ENCODE results near the gene MXI1.
"Not testable (repeated sequence)": the region's sequence is repeated elsewhere in the genome, so short reads cannot be mapped to it uniquely, and the experiment has no call there.

MXI1 gene

GRCh38 chr10:110181911-110182310 lies 25.5 kb upstream of the MXI1 start:
- no peak for DNase-seq (ENCODE audit: low read depth)

DNA sequence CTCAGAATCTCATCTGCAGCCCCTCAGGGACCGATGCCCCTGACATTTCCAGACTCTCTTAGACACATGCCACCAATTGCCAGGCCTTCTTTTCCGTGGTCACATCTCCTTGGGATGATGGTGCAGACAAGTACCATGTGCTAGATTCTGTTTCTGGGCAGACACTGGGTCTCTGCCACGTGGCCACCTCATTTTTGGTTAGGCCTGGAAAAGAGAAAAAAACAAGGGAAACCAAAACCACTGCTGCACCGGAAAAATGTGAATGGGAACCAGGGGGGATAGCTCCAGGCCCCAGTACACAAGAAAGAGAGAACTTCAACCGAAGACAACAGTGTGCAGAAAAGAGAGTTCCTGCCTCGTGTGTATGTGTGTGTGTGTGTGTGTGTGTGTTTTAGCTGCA lies 23.0 kb upstream of the MXI1 start:
- no peak for DNase-seq (ENCODE audit: low read depth)

- not testable (repeated sequence) for DNase-seq (ENCODE audit: low read depth)
Observed at GRCh38 chr10:110185646-110186182, 21.7 kb upstream of the MXI1 start.

GRCh38 chr10:110190170-110190569 lies 17.2 kb upstream of the MXI1 start:
- DNase-seq (ENCODE audit: low read depth) = no peak

- DNase-seq (ENCODE audit: low read depth) = no peak
Observed at GRCh38 chr10:110192552-110192951, 14.9 kb upstream of the MXI1 start.

DNA sequence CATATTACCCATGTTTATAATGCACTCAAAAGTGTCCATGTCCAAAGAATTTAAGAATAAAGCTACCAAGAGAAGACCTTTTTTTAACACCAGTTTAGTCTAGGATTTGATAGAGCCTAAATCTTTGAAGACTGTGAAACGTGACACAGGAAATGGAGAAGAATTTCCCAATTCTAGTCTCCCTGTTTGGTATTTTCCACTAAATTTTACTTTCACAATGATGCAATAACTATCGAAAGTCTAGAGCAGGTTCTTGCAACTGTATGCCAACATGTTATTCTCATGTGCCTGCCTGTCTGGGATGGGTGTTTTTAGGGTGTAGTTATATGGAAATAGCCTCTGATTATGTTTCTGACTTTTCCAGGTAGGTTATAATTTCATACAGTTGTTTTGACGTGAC lies 6.9 kb upstream of the MXI1 start:
- DNase-seq (ENCODE audit: low read depth) = no peak

DNA sequence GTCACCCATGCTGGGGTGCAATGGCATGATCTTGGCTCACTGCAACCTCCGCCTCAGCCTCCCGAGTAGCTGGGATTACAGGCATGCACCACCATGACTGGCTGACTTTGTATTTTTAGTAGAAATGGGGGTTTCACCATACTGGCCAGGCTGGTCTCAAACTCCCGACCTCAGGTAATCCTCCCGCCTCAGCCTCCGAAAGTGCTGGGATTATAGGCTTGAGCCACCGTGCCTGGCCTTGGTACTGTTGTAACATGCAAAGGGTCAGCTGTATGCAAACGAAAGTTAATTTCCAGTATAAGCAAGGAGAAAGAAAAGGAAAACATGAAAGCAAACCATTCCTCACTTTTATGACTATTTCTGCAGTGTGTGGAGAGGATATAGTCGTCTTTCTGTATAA lies 6.4 kb upstream of the MXI1 start:
- not testable (repeated sequence) for DNase-seq (ENCODE audit: low read depth)

DNA sequence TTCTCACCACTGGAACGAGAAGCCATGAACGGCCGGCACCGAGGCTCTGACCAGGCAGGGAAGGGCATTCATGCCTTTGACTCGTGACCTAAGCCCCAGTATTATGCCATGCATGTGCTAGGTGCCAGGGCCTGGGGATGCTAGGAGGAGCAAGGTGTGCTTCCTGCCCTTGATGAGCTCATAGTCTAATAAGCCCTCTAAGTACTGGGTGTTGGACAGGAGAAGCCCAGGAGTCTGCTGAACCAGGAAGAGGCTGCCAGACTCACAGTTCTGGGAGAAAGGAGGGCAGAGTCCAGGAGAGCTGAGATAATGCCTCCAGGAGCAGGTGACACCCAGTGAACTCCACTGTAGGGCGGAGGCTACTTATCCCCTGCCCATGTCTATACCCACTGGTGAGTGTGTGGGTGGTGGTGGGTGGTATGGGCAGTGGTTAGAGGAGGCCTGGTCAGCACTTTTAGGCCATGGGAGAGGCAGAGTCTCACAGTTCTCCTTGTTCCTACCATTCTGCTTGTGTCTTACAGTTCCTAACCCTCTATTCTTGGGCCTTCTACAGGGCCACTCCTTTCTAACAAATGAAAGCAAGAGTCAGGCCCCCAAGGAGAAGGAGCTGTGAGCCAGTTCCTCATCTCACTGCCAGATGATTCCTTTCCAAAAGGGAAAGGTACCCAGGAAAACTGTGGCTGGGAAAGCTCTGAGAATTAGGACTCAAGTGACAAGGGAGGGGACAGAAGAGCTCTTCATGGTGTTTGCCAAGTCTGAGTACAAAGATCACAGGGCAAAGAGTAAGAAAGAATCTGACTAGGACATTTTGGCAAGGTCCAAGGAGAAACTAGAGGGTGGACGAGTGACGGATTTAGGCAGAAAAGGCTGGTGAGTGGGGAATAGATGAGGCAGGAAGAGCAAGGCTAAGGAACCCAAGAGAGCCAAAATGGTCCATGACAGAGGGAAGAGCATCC lies 3.6 kb upstream of the MXI1 start:
- DNase-seq (ENCODE audit: low read depth) = no peak

GRCh38 chr10:110205051-110205675 lies 2.2 kb upstream of the MXI1 start:
- no peak for DNase-seq (ENCODE audit: low read depth)

GRCh38 chr10:110207805-110208613 lies 604 bp downstream of the MXI1 start:
- peak; percentile 26 for DNase-seq (ENCODE audit: low read depth)

DNA sequence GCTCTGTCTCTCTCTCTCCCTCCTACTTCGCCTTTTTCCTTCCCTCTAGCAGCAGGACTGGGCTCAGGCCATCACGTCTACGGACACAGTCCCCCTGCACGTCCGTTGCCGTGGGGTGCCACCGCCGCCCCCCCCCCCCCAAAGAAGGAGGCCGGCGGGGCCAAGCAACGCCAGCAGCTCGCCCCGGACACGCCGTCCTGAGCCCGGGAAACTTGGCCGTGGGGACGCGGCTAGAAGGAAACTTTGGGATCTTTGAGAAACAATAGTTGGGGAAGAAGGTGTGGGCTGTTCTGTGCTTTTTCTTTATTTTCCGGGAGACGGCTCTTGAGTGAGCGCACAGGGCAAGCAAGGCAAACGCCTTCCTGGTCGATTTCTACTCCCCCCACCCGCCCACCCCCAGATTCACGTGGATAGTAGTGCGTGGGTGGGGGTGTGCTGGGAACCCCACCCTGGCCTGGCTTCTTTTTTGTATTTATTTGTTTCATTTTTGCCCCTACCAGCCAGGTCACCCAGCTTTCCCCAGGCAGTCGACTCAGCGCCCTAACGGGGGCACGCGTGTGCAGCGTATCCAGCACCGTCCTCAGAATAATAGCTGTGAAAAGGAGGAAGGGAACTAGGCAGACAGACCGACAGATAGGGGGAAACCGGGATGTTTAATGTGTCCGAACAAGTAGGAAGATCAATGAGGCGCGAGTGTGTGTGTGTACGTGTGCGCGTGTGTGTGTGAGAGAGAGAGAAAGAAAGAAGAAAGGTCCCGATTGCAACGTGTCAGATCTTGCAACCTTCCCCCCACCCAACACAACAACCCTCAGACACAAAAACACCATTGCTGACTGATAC lies 1.4 kb downstream of the MXI1 start:
- no peak for DNase-seq (ENCODE audit: low read depth)

DNA sequence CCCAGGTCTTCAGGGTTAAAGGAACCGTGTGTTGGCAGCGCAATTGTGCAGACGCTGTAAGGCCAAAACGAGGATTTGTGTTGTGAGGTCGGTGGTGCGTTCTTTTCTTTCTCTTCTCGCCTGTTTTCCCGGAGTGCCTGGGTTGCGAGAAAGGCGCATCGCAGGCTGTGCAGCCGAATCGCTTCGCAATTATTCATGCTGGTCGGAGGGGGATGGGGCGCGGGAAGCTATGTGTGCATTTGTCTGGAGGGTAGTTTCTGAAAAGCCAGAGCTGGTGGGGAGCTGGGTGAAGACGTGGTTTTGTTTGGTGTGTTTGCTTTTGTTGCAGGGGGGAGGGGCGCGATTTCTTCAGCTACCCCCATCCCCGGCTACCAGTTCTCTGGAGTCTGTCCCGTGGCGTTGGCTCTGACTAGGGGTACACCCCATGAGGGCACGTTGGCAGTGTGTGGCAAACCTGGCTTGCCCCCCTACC lies 2.1 kb downstream of the MXI1 start:
- DNase-seq (ENCODE audit: low read depth) = peak; percentile 64

GRCh38 chr10:110209926-110210673 lies 2.7 kb downstream of the MXI1 start:
- DNase-seq (ENCODE audit: low read depth) = peak; percentile 48

DNA sequence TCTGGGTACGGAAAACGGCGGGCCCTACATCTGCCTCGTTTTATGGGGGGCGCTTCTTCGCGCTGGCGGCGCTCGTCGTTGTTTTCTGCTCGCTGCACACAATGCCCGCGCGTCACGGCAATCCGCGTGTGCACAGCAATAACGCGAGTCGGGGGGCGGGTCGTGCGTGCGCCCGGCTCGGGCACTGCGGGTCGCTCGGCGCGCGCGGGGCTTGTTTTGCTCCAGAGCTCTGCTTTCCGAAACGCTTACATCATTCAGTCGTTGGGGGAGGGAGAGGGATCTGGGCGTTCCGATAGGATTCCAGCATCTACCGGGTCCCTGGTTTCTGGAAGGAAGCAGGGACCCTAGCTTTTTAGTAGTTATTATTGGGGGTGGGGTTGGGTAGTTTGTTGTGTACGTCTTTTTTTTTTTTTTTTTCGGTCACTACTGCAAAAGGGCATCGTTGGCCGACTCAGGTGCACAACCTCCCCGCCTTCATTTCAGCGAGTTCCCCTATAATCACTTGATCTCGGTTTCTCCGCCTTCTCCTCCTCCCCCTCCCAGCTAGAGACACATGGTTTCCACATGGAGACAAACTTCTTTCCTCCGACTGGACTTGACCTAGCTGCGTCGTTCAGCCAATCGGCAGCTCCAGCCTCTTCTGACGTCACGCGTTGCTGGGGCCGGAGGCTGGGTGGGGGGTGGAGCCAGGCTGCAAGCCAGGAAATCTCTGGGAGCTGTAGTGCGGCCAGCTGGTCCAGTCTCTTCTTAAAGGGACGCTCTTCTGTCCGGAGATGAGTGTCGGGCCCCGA lies 3.5 kb downstream of the MXI1 start:
- peak; percentile 89 for DNase-seq (ENCODE audit: low read depth)

GRCh38 chr10:110211465-110211843 lies 4.0 kb downstream of the MXI1 start:
- DNase-seq (ENCODE audit: low read depth) = no peak

DNA sequence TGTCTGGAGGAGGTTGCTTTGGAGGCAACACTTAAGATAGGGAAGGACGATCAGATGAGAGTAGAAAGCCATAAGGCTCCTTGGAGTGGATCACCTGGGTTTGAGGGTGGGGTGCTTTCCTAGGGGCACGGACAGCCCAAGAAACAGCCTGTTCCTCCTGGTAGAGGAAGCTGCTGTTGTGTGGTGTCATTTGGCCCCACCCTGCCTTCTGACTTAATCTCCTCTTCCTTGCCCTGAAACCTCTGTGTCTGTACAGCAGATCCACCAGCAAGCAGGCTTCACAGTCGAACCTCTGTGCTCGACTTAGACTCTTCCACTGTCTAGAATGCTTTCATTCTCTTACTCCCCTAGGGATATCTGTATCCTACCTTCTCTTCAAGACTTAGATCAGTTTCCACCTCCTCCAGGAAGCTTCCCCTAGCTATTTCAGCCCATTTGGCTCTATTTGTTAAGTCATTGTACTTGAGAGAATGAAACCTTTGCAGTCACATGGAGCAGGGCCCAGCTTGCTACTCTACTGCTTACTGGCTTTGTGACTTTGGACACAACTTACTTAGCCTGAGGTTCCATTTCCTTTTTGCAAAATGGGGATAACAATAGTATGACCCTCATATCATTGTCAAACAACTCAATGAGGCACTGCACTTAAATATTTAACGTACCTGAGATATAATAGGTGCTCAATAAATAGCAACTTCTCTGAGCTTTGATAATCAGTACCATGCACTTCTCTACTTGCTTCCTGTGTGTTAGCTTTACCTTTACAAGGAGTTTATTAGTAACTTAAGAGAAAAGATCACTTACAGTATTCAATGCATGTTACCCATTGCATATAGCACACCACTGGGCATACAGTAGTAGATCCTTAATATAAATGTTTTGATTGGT lies 5.0 kb downstream of the MXI1 start:
- DNase-seq (ENCODE audit: low read depth) = no peak

DNA sequence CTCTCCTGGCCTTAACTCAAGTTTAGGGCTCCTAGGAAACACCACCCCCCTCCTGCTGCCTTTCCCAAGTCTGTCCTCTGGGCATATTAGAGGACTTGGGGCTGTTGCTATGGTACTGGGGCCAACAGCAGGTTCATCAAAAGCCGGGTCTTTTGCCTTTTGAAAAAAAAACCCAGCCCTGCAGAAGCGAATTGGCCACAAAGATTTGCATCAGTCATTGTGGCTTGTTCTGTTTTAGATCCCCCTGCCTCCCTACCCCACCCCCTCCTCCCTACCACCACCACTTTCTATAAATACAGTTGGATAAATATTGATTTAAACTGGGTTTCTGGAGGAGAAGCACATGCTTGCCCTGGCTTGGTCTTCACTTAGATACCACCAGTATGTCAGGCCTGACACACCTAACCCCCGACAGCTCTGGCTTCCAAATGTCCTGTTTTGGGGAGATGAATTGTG lies 7.0 kb downstream of the MXI1 start:
- DNase-seq (ENCODE audit: low read depth) = no peak
